Activated CD4-positive, alpha-beta T cell treated with anti-CD3 and anti-CD28 coated beads for 1 hour (primary cell): ENCODE data around the gene C1orf56.
"Not testable (repeated sequence)": the region's sequence is repeated elsewhere in the genome, so short reads cannot be mapped to it uniquely, and the experiment has no call there.

Experiments
- DNase-seq: peaks from one replicate; pipeline ENCODE4 v3.0.0-alpha.2; 2020

C1orf56 gene

DNA sequence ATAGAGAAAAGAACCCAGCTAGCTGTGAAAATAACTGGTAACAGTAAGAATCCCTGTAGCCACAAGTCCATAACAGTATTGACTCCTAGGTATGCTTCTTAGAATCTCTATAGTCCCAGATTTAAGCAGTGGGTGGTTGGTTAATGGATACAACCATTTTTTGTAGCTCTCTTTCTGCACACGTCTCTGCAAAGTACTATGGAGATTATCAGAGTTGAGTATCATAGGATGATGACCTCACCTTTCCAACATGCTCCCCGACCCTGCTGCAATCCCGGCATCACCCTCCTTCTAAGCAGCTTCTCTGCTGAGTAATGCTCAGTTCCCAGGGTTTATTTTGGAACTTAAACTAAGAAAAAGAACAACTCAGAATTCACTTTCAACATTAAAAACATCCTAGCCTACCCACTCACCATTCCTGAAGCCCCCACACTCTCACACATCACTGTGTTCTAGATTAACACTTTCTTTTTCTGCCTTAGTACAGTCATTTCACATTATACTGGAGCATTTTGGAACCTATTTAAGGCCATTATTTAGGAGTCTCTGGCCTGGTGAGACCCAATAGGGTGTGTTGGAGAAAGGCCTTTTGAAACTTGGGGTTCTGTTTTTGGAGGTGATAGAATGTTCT is 15.3 kb downstream of the C1orf56 start:
- DNase-seq, result no peak

DNA sequence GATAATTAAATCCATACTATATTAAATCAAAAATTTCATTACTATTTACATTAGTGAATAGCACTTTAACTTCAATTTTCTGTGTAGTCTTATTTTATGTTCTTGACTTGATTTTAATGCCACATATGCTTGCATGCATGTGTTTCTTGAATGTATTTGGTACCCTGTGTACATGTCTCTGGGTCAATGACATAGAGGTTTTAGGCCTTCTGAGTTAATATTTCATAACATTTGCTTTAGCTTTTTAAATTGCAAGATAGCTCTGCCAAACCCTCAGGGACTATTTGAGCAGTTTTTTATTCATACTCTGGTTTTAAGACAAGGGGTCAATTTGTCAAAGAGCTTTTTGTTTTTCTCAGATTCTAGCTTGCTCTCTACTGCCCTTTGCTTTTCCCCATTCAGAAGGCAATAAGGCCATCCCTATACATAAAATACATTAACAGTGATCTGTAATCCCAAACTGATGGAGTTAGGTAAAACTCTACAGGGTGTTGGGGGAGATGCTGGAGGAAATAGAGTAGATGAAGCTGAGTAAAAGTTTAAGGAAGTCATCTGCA is 17.6 kb downstream of the C1orf56 start:
- no peak for DNase-seq

GRCh38 chr1:151067185-151067584 is 19.6 kb downstream of the C1orf56 start:
- no peak for DNase-seq

- no peak for DNase-seq
Measured at GRCh38 chr1:151069103-151069486, 21.5 kb downstream of the C1orf56 start.

- DNase-seq, result peak; percentile 74
Measured at GRCh38 chr1:151070474-151071276, 23.1 kb downstream of the C1orf56 start, which contains the start of gene GABPB2. TSS of gene GABPB2 (plus strand) at chr1:151070761. CDS start at chr1:151088190, 17,429 bp downstream.

DNA sequence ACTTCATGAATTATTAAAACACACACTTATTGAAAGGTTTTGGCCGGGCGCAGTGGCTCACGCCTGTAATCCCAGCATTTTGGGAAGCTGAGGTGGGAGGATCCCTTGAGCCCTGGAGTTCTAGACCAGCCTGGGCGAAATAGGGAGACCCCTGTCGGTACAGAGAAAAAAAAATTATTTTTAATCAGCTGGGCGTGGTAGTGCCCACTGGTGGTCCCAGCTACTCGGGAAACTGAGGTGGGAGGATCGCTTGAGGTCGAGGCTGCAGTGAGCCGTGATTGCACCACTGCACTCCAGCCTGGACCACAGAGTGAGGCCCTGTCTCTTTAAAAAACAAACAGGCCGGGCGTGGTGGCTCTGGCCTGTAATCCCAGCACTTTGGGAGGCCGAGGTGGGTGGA is 24.7 kb downstream of the C1orf56 start:
- no peak for DNase-seq

DNA sequence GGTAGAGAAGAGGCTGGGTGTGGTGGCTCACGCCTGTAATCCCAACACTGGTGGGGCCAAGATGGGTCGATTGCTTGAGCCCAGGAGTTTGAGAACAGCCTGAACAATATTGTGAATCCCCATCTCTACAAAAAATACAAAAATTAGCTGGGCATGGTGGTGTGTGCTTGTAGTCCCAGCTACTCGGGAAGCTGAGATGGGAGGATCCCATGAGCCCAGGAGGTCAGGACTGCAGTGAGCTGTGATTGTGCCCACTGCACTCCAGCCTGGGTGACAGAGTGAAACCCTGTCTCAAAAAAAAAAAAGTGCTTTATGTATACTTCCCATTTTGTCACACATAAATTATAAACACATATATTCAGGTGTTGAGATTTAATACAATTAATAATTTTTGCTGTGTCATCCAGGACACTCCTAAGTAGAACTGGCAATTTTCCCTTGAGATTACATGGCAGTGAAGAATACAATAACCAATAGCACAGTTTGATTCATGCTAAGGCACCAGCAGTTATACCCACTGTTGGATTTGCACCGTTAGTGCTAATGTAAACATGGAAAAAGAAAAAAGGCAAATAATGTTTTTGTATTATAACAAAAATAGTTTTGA is 38.5 kb downstream of the C1orf56 start:
- DNase-seq, result no peak

- DNase-seq, result not testable (repeated sequence)
Measured at GRCh38 chr1:151097426-151097825, 49.9 kb downstream of the C1orf56 start.

DNA sequence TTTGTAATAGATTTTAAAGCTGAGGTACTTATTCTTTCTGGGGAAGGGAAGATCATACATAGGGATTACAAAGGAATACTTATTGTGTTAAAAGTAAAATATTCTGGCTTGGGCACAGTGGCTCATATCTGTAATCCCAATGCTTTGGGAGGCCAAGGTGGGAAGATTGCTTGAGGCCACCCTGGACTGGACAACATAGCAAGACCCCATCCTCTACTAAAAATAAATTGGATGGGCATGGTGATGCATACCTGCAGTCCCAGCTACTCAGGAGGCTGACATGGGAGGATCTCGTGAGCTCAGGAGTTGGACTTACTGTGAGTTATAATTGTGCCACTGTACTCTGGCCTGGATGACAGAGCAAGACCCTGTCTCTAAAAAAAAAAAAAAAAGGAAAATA is 50.6 kb downstream of the C1orf56 start:
- no peak for DNase-seq
